ENCODE results near the gene TTYH2. TPM values are rescaled to one million over a fixed set of nuclear protein-coding genes. Genes with fewer than 3 reads are reported as not detected.

TTYH2 gene
- polyA plus RNA-seq, 4 donors: 14.4 to 19.1 (median 16.5) TPM

Other genes with a start within 250 kb of the TTYH2 start
- gene RPL38, start 9.9 kb upstream of the TTYH2 start, polyA plus RNA-seq (ENCODE audit: insufficient read length in 4 of 4): 1,000 to 10,000 TPM; 1,086 to 1,262 (median 1,199) TPM
- under 1 TPM in 1 of 4 donors, not detected in 3; 0.19 TPM for gene DNAI2, start 60.7 kb downstream of the TTYH2 start, polyA plus RNA-seq (ENCODE audit: insufficient read length in 4 of 4)
- under 1 TPM; 0.24 to 0.83 (median 0.55) TPM for gene KIF19, start 112.7 kb downstream of the TTYH2 start, polyA plus RNA-seq (ENCODE audit: insufficient read length in 4 of 4)
- under 1 TPM; 0.15 to 0.25 (median 0.22) TPM for gene BTBD17, start 148.3 kb downstream of the TTYH2 start, polyA plus RNA-seq (ENCODE audit: insufficient read length in 4 of 4)
- under 1 TPM in 3 of 4 donors, not detected in 1; 0.13 to 0.17 (median 0.16) TPM for gene GPR142, start 153.9 kb downstream of the TTYH2 start, polyA plus RNA-seq (ENCODE audit: insufficient read length in 4 of 4)
- 100 to 1,000 TPM; 116 to 145 (median 126) TPM for gene GPRC5C, start 218.5 kb downstream of the TTYH2 start, polyA plus RNA-seq (ENCODE audit: insufficient read length in 4 of 4)